Measurements from ENCODE around the gene PTPRCAP.

GRCh38 chr11:67432655-67433349 lies 4.7 kb downstream of the PTPRCAP start:
- no peak for TF ChIP-seq CTCF (IDR thresholded peaks at IDR 0.05)
- TF ChIP-seq POLR2A (IDR thresholded peaks at IDR 0.05): no peak
